Thymus (tissue), 11 donors: ENCODE results near the gene CLEC3B. TPM values are rescaled to one million over a fixed set of nuclear protein-coding genes. Genes with fewer than 3 reads are reported as not detected.

Experiments
- DNase-seq, 9 donors: peaks; one replicate each; pipeline ENCODE4 v3.0.0-alpha.2; 2013; ENCODE audit warnings: low spot score in 9 of 9, low read depth in 6 of 9, missing footprints in 1 of 9
- H3K27ac ChIP-seq, 2 donors: one replicate each; pipeline ENCODE4 v1.5.1; 2013; ENCODE audit warnings: control low read depth in 1 of 2, low read depth in 1 of 2, low read length in 1 of 2, mild to moderate bottlenecking in 1 of 2, moderate library complexity in 1 of 2
- H3K27me3 ChIP-seq, 2 donors: one replicate each; pipeline ENCODE4 v1.5.1; 2013; ENCODE audit warnings: low read length in 1 of 2; ENCODE audit not compliant: control insufficient read depth in 2 of 2, insufficient read depth in 1 of 2
- H3K36me3 ChIP-seq, 2 donors: one replicate each; pipeline ENCODE4 v1.5.1; 2013; ENCODE audit warnings: low read length in 1 of 2, mild to moderate bottlenecking in 1 of 2, moderate library complexity in 1 of 2; ENCODE audit not compliant: control insufficient read depth in 2 of 2, insufficient read depth in 2 of 2
- H3K4me1 ChIP-seq, 2 donors: one replicate each; pipeline ENCODE4 v1.5.1; 2013; ENCODE audit warnings: low read length in 2 of 2; ENCODE audit not compliant: control insufficient read depth in 2 of 2, insufficient read depth in 2 of 2
- H3K4me3 ChIP-seq, 2 donors: one replicate each; pipeline ENCODE4 v1.5.1; 2013; ENCODE audit warnings: low read length in 2 of 2, control low read depth in 1 of 2, mild to moderate bottlenecking in 1 of 2
- H3K9me3 ChIP-seq, 2 donors: one replicate each; pipeline ENCODE4 v1.5.1; 2013; ENCODE audit warnings: low read length in 1 of 2, mild to moderate bottlenecking in 1 of 2; ENCODE audit not compliant: control insufficient read depth in 2 of 2, insufficient read depth in 1 of 2
- WGBS: extraction: QIAGEN DNeasy Blood & Tissue Kit; methylation state at CpG from one replicate; pipeline ENCODE4 v1.1.7; 2013; 5-methylcytosine and 5-hydroxymethylcytosine counted together
- polyA plus RNA-seq: library from polyadenylated mRNA; stranded (reverse); fragments of 200-250 nt; gene quantifications from one replicate; pipeline ENCODE4 v1.2.3, GENCODE V29; 2013
- total RNA-seq: library from RNA; stranded (reverse); fragments of 120-200 nt; gene quantifications from one replicate; pipeline ENCODE4 v1.2.4, GENCODE V29; 2013
- donor health status: healthy.

Gene CLEC3B
- total and polyA plus RNA-seq, 2 donors, result 25.5 to 35.9 TPM

GRCh38 chr3:45035441-45036301 lies 9.6 kb downstream of the CLEC3B start:
- peaks cover 10 to 30% of the 10 kb centered on the region in 2 donors for H3K4me1 ChIP-seq
- 35% methylated on average over 64 of the region's 64 CpGs for WGBS

GRCh38 chr3:45037720-45038455 lies 11.8 kb downstream of the CLEC3B start:
- no peak overlapping the region for H3K4me3 ChIP-seq
- no peak overlapping the region for H3K27ac ChIP-seq

More at GRCh38 chr3:45035441-45036301, 9.6 kb downstream of the CLEC3B start:
- Histone ChIP-seq H3K9me3 (peaks cover 0 to 3% of the 10 kb centered on the region in 2 donors), H3K27me3 (peaks cover 4 to 26% of the 10 kb centered on the region in 2 donors), H3K4me3 (peak overlapping the region; percentile 5 to 41), H3K27ac (no peak overlapping the region), H3K36me3 (no peaks in the 10 kb centered on the region)
- peak in 1 of 9 donors; percentile 56 for DNase-seq

GRCh38 chr3:45041666-45042065 lies 15.6 kb downstream of the CLEC3B start:
- Histone ChIP-seq H3K9me3 (no peaks in the 10 kb centered on the region), H3K4me1 (peaks cover 16 to 26% of the 10 kb centered on the region in 2 donors), H3K27ac (peak overlapping the region in 1 of 2 donors; percentile 50), H3K27me3 (peaks cover 0 to 4% of the 10 kb centered on the region in 2 donors), H3K36me3 (no peaks in the 10 kb centered on the region), H3K4me3 (no peak overlapping the region)
- 80% methylated on average over 2 of the region's 2 CpGs for WGBS
- peak in 7 of 9 donors; percentile 37 to 84 (median 59) for DNase-seq

More at GRCh38 chr3:45037720-45038455, 11.8 kb downstream of the CLEC3B start:
- peak; percentile 85 to 99 (median 98) for DNase-seq
- WGBS, result 5% methylated on average over 11 of the region's 11 CpGs
- Histone ChIP-seq H3K9me3 (peaks cover 0 to 3% of the 10 kb centered on the region in 2 donors), H3K27me3 (peaks cover 4 to 26% of the 10 kb centered on the region in 2 donors), H3K4me1 (peaks cover 25 to 49% of the 10 kb centered on the region in 2 donors), H3K36me3 (no peaks in the 10 kb centered on the region)

- Histone ChIP-seq H3K27me3 (no peaks in the 10 kb centered on the region), H3K27ac (peak overlapping the region in 1 of 2 donors; percentile 50), H3K4me3 (no peak overlapping the region), H3K36me3 (no peaks in the 10 kb centered on the region), H3K9me3 (no peaks in the 10 kb centered on the region), H3K4me1 (peaks cover 16 to 24% of the 10 kb centered on the region in 2 donors)
- peak in 2 of 9 donors; percentile 25 to 50 for DNase-seq
- WGBS, result 54% methylated on average over 3 of the region's 3 CpGs
Observed at GRCh38 chr3:45042162-45042561, 16.1 kb downstream of the CLEC3B start.

GRCh38 chr3:45043728-45044299 lies 17.7 kb downstream of the CLEC3B start:
- WGBS, result 97% methylated on average over 2 of the region's 2 CpGs
- Histone ChIP-seq H3K36me3 (no peaks in the 10 kb centered on the region), H3K27me3 (peaks cover 0 to 6% of the 10 kb centered on the region in 2 donors), H3K4me1 (peaks cover 16 to 24% of the 10 kb centered on the region in 2 donors), H3K27ac (no peak overlapping the region), H3K9me3 (no peaks in the 10 kb centered on the region), H3K4me3 (no peak overlapping the region)
- no peak for DNase-seq

GRCh38 chr3:45048244-45048643 lies 22.1 kb downstream of the CLEC3B start:
- no peak for DNase-seq
- WGBS, result 94% methylated on average over 4 of the region's 4 CpGs
- no peaks in the 10 kb centered on the region for H3K36me3 ChIP-seq
- H3K27ac ChIP-seq, result no peak overlapping the region
- H3K4me1 ChIP-seq, result peaks cover 0 to 3% of the 10 kb centered on the region in 2 donors
- H3K4me3 ChIP-seq, result no peak overlapping the region
- H3K9me3 ChIP-seq, result no peaks in the 10 kb centered on the region
- peaks cover 0 to 8% of the 10 kb centered on the region in 2 donors for H3K27me3 ChIP-seq

GRCh38 chr3:45049807-45050206 lies 23.7 kb downstream of the CLEC3B start:
- H3K27me3 ChIP-seq, result peaks cover 0 to 8% of the 10 kb centered on the region in 2 donors
- H3K9me3 ChIP-seq, result no peaks in the 10 kb centered on the region
- no peak for DNase-seq
- no peak overlapping the region for H3K27ac ChIP-seq
- H3K36me3 ChIP-seq, result no peaks in the 10 kb centered on the region
- 96% methylated on average over 4 of the region's 4 CpGs for WGBS
- H3K4me3 ChIP-seq, result no peak overlapping the region
- no peaks in the 10 kb centered on the region for H3K4me1 ChIP-seq

- H3K4me1 ChIP-seq, result no peaks in the 10 kb centered on the region
- no peaks in the 10 kb centered on the region for H3K9me3 ChIP-seq
- no peak overlapping the region for H3K27ac ChIP-seq
- 96% methylated on average over 6 of the region's 6 CpGs for WGBS
- H3K27me3 ChIP-seq, result peaks cover 0 to 8% of the 10 kb centered on the region in 2 donors
- H3K4me3 ChIP-seq, result no peak overlapping the region
- H3K36me3 ChIP-seq, result no peaks in the 10 kb centered on the region
- DNase-seq, result no peak
Observed at GRCh38 chr3:45051685-45052084, 25.6 kb downstream of the CLEC3B start.
